A549 treated with ZK216348 at 1 μM for 4 hours (cell line): Measurements from ENCODE around the gene PFN3. TPM values are rescaled to one million over a fixed set of nuclear protein-coding genes. Genes with fewer than 3 reads are reported as not detected.

Experiments used
- total RNA-seq: library from RNA; stranded (reverse); fragments of 200-300 nt; extraction: Qiagen RNA extraction; gene quantifications from 5 replicates; pipeline ENCODE4 v1.2.3, GENCODE V29; 2022; ENCODE audit warnings: low read depth

The PFN3 gene, protein sequence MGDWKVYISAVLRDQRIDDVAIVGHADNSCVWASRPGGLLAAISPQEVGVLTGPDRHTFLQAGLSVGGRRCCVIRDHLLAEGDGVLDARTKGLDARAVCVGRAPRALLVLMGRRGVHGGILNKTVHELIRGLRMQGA
- not detected in 5 replicates for total RNA-seq

GRCh38 chr5:177399997-177400868 lies at the start of gene PFN3:
Gene PFN3, minus strand, starts transcription at chr5:177400661. Its CDS starts 85 bp downstream, at chr5:177400576.

GRCh38 chr5:177446200-177447065 lies 46.0 kb upstream of the PFN3 start, which contains the start of gene PRR7:
Gene PRR7, plus strand, starts transcription at chr5:177446814. Its CDS starts 8,254 bp downstream, at chr5:177455068.

DNA sequence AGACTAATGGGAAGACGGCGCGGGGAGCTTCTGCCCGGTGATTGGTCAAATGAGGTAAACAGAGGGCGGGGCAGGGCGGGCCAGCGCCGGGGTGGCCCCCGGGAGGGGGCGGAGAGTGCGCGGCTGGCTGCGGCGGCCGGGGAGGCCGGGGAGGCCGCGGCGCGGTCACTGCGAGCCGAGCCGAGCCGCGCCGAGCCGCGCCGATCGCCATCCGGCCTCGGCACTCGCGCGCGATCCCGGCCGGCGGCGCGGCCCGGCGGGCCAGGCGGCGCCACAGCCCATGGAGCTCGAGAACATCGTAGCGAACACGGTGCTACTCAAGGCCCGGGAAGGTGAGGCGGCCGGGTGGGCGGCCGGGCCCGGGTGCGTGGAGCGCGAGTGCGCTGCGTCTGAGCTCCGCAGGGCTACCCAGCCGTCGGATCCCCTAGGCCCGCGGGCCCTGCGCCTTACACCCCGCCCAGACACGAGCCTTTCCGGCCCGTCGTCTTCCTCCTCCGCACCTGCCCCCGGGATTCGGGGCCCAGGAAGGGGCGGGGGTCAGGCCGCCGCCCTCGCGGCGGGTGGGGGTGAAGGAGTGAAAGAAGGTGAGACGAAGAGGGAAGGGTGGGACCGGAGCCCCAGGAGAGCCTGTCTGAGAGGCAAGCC lies 26.2 kb upstream of the PFN3 start, which contains the start of gene GRK6:
TSS of gene GRK6 (plus strand) at position 111 of the 645 bp plus-strand sequence. CDS start at position 281, 170 bp downstream.

DNA sequence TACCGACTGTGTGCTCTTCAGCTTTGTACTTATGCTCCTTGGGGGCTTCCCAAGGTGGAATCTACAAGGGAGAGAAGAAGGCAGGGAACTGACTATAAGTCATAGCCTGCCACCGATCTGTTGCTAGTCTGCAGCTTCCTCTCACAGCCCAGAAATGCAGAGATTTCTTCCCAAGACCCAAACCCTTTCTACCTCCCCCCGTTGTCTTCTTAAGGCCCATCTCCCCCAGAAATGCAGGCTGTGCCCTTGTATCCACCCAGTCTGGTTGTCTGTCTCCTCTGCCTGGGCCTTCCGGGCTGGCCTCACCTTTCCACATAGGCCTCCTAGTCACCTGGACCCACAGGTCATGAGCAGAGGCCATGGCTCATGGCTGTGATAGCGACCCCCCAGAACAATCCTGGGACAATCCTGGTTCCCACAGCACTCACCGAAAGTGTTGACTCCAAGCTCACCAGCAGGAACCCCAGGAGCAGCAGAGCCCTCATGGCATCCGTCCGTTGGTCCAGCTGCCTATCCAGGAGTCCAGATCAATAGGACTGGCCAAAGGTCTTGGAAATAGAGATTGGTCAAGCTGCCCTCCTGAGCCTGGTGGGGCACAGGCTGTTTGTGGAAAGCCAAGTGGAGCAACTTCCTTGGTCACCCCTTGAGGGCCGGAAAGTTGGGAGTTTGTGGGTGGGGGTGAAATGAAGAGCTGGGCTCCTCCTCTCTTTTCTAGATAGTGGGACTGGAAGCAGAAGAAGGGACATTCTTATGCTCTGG lies 8.8 kb upstream of the PFN3 start, which contains the start of gene F12:
TSS of gene F12 (minus strand) at position 522 of the 759 bp plus-strand sequence. CDS start at position 485, 37 bp downstream.

DNA sequence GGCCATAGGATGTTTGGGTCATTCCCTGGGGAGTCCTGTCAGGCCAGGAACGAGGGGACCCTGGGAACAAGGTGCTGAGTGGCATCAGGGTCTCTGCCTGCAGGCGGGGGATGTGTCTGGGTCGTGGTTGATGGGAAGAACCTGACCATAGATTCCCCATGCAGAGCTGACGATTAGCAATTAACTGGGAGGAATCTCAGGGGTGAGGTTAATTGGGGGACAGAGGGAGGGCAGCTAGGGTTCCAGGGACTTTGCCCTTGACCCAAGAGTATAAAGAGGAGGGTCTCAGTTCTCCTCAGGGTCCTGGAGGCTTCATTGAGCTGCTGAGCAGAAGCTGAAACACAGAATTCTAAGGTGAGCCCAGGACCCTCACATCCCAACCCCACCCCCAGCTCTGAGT lies 16.3 kb downstream of the PFN3 start, which contains the start of gene SLC34A1:
TSS of gene SLC34A1 (plus strand) at position 301 of the 400 bp plus-strand sequence. CDS start 1,308 bp downstream, outside the sequence.

GRCh38 chr5:177357459-177358351 lies 42.8 kb downstream of the PFN3 start, which contains the start of gene RGS14:
Gene RGS14, plus strand, starts transcription at chr5:177357924. Its CDS starts 101 bp downstream, at chr5:177358025.

GRCh38 chr5:177351392-177352329 lies 48.8 kb downstream of the PFN3 start, which contains the start of gene LMAN2:
Gene LMAN2, minus strand, starts transcription at chr5:177351668. Its CDS starts 21 bp downstream, at chr5:177351647.

Other genes with a start within 250 kb of the PFN3 start
- gene RAB24, start 96.9 kb downstream of the PFN3 start, total RNA-seq: 17.8 to 29.4 TPM (median 27.5 TPM) in 5 replicates
- 252 to 395 TPM (median 363 TPM) in 5 replicates for gene PRELID1, start 96.9 kb downstream of the PFN3 start, total RNA-seq
- 9.4 to 21.9 TPM (median 17.1 TPM) in 5 replicates for gene MXD3, start 88.8 kb downstream of the PFN3 start, total RNA-seq
- 160 to 242 TPM (median 196 TPM) in 5 replicates for gene LMAN2, start 49.0 kb downstream of the PFN3 start, total RNA-seq
- 4.3 to 6.5 TPM (median 5.0 TPM) in 5 replicates for gene RGS14, start 42.7 kb downstream of the PFN3 start, total RNA-seq
- gene SLC34A1, start 16.2 kb downstream of the PFN3 start, total RNA-seq: not detected in 5 replicates
- 11.6 to 25.9 TPM (median 23.8 TPM) in 5 replicates for gene F12, start 8.9 kb upstream of the PFN3 start, total RNA-seq
- 19.0 to 28.3 TPM (median 25.2 TPM) in 5 replicates for gene GRK6, start 26.0 kb upstream of the PFN3 start, total RNA-seq
- gene PRR7, start 46.2 kb upstream of the PFN3 start, total RNA-seq: 12.4 to 41.6 TPM (median 34.4 TPM) in 5 replicates
- 44.4 to 81.4 TPM (median 67.6 TPM) in 5 replicates for gene DBN1, start 73.0 kb upstream of the PFN3 start, total RNA-seq
- 65.0 to 100 TPM (median 76.8 TPM) in 5 replicates for gene PDLIM7, start 96.9 kb upstream of the PFN3 start, total RNA-seq
- 1.6 to 5.5 TPM (median 4.2 TPM) in 5 replicates for gene DOK3, start 109.2 kb upstream of the PFN3 start, total RNA-seq
- gene DDX41, start 116.3 kb upstream of the PFN3 start, total RNA-seq: 89.5 to 135 TPM (median 113 TPM) in 5 replicates
- gene FAM193B, start 153.9 kb upstream of the PFN3 start, total RNA-seq: 16.2 to 38.0 TPM (median 33.9 TPM) in 5 replicates
- gene TMED9, start 191.5 kb upstream of the PFN3 start, total RNA-seq: 267 to 288 TPM (median 273 TPM) in 5 replicates
- 11.6 to 29.9 TPM (median 27.6 TPM) in 5 replicates for gene B4GALT7, start 199.5 kb upstream of the PFN3 start, total RNA-seq